A673 (cell line): Measurements from ENCODE around the gene RPS6KA5.

Source experiments
- EZH2 ChIP-seq: fragments of 200-600 bp; sonication (generic); IDR thresholded peaks from 2 replicates; pipeline ENCODE4 v1.6.1; 2017; ENCODE audit warnings: borderline replicate concordance, low read depth, mild to moderate bottlenecking, mixed read lengths, antibody characterized with exemption, low read length; ENCODE audit not compliant: poor library complexity, severe bottlenecking
- TF ChIP-seq, protein P1 (sequence below): fragments of 300-800, 200-600 bp; sonication (generic); conservative IDR thresholded peaks from 2 replicates; pipeline ENCODE4 v1.5.1; 2017; ENCODE audit warnings: low read depth, mild to moderate bottlenecking, antibody characterized with exemption, low read length, moderate library complexity, mixed read lengths

DNA sequence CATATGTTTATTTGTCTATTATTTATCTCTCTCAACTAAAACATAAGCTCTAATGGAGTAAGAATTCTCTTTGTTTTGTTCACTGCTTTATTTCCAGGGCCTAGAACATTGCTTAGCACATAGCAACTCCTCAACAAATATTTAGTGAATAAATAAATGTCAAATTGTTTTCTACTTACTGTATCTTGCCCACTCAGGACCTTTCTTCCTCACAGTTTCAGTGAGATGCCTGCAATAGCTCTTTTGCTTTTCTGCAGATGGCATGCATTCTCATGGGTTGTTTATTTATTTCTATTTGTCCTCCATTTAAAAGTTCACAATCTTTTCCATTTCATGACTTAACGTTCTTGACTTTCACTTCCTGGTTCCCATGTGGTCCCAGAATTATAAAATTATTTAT, 149.3 kb downstream of the RPS6KA5 start:
- TF ChIP-seq, protein P1, sequence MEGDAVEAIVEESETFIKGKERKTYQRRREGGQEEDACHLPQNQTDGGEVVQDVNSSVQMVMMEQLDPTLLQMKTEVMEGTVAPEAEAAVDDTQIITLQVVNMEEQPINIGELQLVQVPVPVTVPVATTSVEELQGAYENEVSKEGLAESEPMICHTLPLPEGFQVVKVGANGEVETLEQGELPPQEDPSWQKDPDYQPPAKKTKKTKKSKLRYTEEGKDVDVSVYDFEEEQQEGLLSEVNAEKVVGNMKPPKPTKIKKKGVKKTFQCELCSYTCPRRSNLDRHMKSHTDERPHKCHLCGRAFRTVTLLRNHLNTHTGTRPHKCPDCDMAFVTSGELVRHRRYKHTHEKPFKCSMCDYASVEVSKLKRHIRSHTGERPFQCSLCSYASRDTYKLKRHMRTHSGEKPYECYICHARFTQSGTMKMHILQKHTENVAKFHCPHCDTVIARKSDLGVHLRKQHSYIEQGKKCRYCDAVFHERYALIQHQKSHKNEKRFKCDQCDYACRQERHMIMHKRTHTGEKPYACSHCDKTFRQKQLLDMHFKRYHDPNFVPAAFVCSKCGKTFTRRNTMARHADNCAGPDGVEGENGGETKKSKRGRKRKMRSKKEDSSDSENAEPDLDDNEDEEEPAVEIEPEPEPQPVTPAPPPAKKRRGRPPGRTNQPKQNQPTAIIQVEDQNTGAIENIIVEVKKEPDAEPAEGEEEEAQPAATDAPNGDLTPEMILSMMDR = no peak
- no peak for TF ChIP-seq EZH2
